GM21360 (cell line): ENCODE data around the gene FBLN7.

ENCODE experiments used
- ATAC-seq: cut with Tn5 transposase; IDR thresholded peaks from one replicate; pipeline ENCODE4 v1.9.1; 2021; ENCODE audit warnings: mild to moderate bottlenecking, moderate library complexity; ENCODE audit not compliant: unreplicated experiment

The FBLN7 gene

DNA sequence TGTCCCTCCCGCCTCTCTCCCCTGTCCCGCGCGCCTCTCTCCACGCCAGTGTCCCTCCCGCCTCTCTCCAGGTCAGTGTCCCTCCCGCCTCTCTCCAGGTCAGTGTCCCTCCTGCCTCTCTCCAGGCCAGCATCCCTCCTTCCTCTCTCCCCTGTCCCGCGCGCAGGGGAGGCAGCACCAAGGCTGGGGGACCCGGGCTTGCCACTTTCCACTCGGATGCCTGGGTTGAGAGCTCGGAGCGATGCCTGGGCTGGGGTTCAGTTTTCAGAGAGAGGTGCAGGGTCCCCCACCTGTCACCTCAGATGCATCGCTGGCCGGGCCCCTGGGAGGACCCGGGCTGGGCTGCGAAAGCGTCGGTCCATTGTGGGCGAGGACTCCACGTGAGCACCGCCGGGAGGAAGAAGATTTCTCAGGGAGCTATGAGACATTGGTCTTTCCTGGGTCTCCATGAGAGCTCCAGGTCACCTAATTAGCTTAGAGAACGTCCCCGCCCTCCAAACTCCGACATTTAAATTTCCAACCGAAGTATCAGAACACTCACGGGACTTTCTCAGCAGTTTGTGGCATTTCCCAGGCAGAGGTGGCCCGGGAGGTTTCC lies 2.1 kb downstream of the FBLN7 start:
- no peak for ATAC-seq

DNA sequence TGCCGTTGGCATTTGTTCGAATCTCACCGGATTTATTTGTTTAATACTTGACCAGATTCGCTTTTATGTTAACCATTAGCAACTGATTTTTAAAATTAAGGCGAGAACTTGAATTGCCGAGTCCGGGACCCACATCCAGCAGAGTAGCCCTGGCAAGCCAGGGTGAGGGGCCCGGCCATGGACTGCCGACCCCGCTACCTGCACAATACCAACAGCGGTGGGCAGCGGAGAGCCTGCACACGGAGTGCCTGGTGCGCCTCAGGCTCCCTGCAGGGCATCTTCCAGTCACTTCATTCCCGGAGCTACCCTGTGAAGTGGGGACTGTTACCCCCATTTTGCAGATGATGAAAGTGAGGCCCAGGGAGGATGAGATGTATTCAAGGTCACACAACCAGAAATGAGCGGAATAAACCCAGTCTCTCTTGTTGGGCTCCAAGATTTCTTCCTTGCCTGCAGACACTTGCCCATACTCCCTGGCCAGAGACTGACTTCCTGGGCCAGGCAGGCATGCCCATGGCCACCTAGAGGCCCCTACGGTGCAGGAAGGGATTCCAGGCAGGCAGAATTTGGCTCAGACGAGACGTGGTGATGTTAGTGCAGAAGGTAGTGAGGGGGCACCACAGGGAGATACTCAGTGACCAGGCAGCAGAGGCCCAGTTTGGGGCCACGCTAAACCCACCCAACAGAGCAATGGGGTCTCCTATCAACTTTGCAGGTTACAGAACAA lies 2.9 kb downstream of the FBLN7 start:
- ATAC-seq, result no peak

DNA sequence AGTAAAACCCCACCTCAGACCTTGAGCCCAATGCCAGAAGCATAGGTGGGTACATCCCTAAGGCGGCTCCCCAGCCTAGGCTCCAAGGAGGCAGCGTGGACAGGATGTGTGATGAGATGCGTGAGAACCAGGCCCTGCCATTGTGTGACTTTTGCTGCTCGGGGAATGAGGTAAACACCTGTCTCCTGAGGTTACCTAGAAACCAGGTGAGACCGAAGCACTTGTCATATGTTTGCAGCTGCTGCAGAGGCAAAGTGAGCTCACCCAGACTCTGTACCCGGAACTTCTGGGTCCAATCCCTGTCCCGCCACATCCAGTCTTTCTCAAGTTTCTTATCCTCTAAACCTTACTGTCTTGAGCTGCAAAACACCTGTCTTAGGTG lies 3.4 kb downstream of the FBLN7 start:
- no peak for ATAC-seq

DNA sequence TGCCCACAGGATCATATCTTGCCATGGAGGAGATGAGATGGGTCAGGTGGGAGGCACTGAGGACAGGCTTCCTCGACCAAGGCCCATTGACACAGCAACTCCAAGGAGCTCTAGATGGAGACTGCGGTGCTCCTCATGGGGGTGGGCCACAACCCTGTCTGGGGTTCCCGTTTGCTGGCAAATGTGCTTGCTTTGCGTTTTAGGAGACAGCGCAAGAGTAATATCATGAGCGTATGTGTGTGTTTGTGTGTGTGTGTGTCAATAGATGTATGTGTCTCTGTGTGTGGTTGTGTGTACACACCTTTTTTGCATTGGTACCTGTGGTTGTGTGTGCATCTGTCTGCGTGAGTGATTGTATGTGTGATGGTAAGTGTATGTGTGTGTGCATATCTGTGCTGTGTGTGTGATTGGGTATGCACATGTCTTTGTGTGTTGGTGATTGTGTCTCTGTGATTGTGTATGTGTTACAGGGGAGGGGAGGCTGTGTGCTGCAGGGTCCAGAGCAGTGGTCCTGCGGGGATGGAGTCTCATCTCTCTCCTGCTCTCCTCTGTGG lies 4.4 kb downstream of the FBLN7 start:
- no peak for ATAC-seq

DNA sequence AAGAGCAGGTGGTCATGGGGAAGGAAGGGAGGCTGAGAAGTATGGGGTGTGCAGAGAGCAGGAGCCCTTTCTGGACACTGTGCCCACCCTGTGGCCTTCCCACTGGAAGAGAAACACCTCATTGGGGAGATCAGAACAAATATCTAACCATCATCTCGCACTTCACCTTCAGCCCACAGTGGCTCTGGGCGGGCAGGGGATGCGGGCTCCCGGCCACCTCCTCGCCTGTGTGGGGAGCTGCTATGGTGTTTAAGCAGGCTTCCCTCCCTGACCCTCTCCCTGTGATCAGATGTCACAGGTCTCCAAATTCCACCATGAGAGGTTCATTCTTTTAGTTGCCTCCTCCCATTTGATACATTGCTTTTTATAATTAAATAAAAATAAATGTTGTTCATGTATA lies 5.0 kb downstream of the FBLN7 start:
- no peak for ATAC-seq

DNA sequence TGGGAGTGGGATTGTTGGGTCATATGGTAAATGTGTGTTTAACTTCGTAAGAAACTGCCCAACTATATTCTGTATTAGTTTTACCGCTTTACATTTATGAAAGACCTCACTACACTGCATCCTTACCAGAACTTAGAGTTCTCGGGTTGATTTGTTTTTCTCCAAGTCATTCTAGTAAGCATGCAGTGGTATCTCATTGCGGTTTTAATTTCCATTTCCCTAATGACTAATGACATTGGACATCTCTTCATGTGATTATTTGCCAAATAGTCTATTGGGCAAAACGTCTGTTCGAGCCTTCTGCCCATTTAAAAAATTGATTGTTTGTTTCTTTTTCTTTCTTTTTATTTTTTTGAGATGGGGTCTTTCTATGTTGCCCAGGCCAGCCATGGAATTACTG lies 6.8 kb downstream of the FBLN7 start:
- no peak for ATAC-seq

DNA sequence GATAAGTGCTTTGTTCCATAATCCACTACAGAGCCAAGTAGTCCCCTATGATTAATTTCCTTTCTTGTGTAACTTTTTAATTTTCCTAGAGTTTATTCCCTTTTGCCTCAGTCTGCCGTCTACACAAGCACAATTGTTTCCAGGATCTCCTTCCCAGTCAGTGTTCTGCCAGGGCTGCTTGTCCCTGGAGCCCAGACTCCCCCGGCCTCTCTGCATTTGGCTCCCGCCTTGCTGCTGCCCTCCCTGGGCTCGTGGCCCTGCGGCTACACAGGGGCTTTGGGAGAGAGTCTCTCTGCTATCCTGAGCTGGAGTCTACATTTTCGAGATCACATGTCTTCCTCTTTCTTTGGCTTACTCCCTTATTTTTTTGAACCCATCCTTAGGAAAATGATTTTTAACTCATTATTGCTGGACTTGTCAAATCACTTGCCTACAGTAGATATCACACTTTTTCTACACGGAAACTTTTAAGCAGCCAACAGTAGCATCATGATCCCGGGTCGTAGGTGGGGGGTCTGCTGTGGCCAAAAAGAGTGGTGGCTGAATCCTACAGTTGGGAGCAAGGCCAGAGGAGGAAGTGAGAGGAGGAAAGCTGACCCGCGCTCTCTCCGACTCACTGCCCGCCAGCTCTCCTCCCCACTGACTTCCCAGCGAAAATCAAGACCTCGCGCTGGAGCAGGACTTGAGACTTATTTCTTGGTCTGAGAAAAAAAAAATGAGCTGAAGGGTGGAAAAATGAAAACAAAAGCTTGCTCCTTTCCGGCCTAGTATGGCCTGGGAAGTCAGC lies 9.4 kb downstream of the FBLN7 start:
- no peak for ATAC-seq

DNA sequence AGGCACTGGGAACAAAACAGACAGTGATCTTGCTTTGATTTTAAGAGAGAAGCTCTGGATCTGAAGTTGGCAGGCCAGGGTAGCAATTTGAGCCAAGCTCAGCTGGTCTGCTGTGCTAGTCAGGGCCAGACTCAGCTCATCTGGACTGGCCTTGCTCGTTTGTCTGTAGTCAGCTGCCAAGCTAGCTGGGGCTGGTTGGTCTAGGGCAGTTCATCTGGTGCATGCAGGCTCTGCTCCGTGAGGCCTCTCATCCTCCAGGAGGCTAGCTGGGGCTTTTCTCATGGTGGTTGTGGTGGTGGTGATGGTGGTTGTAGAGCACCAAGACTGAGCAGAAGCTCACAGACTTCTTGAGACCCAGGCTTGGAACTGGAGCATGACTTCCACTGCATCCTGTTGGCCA lies 10.3 kb downstream of the FBLN7 start:
- no peak for ATAC-seq

DNA sequence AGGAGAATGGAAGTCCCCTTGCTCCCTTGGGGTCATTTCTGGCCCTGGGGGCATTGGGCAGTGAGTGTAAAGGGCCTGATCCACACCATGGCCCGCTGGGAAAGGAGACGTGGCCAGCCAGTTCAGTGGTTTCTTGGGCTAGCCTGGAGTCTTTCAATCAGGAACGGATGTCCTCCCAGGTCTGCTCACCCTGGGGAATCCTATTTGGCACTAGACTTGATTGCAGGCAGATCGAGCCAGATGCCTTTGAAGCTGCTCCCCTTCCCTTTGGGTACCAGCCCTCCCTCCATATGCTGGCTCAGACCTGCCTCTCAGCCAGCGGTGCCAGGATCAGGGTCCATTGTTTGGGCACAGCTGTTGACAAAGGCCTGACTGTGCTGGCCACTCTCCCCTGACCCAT lies 11.0 kb downstream of the FBLN7 start:
- ATAC-seq, result no peak

DNA sequence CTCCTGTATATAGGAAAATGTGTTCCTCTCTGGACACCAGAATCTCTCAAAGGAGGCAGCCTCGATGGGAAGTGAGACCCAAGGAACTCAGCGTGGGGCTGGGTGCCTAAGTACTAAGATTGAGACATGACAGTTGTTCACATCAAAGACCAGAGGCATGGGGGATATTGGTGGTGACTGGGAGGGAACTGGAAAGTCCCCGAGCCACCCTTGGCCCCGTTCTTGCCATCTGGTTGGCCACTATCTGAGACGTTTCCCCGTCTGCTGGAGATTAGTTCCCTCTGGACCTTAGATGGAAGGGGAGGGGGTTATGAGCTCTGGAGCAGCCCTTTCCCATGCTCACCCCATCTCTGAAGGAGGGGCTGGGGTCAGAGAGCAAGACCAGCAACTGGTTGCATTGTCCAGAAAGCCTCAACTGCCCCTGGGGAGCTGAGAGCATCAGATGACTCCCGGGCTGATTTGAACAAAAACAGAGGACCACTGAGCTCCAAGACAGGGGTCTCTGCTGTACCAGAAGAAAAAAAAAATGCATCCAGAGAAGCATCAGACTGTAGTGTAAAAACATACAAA lies 11.8 kb downstream of the FBLN7 start:
- ATAC-seq, result no peak

DNA sequence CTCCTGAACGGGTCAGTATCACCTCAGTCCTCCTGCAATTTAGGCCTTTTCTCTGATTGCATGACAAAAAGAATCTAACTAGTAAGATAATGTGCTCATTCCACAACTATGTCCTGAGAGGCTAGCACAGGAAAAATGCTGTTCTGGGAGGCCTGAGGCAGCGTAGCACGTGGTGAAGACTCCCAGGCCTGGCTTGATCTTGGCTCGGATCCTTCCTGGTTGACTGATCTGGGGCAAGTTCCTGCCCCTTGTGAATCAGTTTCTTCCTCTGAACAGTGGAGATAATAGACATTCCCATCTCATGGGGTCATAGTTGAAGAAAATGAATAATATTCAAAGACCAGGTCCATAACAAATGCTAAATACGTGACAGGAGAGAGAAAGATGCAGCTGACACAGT lies 12.3 kb downstream of the FBLN7 start:
- ATAC-seq, result no peak

DNA sequence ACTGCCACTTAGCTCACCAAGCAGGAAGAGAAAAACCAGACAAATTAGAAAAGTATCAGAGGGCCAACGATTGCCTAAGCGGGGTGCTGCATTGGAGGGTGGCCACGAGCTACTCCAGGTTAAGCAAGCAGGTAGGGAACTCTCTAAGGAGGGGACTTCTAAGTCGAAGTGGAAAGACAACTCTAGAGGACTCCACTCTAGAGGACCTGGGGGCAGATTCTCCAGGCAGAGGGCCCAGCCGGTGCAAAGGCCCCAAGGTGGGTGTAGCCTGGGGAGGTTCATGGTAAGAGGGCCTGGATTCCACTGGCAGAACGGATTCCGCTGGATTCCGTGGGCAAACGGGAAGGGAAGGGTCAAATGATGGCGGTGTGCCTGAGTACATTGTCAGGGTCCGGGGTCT lies 12.7 kb downstream of the FBLN7 start:
- no peak for ATAC-seq

DNA sequence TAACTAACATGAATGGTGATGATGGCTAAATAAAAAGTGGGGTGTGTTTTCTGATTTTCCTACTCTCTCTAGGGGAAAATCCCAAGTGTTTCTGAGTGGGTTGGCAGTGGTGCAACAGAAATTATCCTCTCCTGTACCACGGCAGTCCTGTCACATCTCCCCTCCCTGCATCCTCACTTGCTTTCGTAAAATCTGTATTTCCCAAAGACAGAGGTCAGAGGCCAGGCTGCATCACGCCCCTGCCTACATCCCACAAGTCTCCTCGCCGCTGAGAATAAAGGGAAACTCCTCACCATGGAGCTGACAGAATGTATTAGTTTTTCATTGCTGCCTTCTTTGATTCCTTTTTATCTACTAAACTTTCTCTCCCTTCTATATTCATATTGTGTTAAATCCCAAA lies 13.1 kb downstream of the FBLN7 start:
- no peak for ATAC-seq

DNA sequence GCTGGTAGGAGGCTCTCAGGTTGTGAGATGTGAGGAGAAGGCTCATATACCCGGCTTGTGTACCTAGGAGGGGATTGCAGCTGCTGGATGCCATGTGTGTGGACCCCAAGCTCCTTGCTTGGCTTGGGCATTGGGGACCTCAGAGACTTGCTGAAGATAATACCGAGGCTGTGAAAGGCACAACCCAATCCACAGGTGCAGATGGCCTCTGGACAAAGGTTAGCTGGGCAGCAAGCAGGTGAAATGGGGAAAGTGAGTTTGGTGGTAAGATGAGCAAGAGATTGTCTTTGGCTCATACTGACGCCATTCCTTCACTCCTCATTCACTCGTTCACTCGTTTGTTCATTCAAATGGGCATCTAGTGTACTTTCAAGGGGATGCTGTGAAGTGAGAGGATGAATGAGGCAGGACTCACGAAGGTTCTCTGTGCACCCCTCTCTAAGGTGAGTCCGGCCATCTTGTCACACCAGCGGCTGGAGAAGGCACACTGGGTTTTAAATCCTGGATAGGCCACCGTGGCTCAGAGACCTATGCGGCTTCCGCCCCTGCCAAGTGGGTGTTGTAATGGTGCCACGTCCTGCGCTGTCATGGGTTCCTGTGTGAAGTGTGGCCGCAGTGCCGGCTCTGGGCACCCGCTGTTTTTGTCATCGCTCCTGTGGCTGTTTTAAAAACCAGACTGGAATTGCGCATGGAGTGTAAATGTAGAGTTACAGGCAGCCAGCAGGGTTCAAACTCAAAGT lies 13.7 kb downstream of the FBLN7 start:
- ATAC-seq, result no peak

DNA sequence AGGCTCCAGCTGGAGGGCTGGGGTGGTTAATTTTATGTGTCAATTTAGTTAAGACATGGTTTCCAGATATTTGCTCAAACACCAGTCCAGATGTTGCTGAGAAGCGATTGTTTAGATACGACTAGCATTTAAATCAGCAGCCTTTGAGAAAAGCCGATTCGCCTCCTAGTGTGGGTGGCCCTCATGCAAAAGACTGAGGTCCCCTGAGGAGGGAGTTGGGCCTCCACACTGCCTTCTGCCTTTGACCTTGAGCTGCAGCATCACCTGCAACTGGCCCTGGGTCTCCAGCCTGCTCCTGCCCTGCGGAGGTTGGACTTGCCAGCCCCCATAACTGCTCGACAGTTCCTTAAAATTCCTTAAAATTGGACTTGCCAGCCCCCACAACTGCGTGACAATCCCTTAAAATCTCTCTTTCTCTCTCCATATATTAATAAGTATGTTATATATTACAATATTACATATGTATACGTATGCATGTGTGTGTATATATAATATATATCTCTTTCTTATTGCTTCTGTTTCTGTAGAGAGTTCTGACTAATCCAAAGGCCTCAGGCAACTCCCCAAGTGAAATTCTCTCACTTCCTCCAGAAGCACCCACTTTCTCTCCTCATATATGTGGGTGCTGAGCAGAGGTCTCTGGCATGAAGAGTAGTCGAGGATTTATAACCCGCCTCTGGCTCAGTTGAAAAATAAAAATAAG lies 14.4 kb downstream of the FBLN7 start:
- no peak for ATAC-seq

DNA sequence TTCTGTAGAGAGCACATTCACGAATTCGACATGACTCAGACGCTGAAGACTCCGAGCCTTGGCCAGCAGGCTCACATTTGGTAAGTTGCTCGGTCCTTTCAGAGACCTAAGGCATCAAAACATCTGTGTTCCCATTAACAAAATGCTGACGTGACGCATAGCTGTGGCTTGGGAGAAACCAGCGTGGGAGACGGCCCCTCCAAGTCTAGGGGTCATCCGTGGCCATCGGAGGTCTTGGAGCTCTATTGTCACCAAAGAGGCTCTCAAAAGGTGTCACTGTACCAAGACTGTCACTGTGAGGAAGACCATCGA lies 14.9 kb downstream of the FBLN7 start:
- no peak for ATAC-seq

DNA sequence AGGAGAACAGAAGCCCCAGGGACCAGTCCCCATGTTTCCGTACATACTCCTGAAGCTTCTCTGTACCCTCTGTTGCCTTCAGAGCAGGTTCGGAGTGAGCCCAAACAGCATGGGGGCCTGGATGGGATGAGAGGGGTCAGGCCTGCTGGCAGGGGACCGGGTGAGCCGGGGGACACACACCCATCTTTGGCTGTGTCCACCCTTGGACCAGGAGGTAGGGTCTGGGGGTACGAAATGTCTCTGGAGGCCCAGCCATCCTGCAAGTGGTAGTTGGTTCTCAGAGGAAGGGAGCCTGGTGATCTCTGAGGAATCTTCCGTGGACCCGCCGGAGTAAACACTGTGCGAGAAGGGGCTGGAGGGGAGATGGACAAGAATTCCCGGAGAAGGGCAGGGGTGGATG lies 15.3 kb downstream of the FBLN7 start:
- ATAC-seq, result no peak

DNA sequence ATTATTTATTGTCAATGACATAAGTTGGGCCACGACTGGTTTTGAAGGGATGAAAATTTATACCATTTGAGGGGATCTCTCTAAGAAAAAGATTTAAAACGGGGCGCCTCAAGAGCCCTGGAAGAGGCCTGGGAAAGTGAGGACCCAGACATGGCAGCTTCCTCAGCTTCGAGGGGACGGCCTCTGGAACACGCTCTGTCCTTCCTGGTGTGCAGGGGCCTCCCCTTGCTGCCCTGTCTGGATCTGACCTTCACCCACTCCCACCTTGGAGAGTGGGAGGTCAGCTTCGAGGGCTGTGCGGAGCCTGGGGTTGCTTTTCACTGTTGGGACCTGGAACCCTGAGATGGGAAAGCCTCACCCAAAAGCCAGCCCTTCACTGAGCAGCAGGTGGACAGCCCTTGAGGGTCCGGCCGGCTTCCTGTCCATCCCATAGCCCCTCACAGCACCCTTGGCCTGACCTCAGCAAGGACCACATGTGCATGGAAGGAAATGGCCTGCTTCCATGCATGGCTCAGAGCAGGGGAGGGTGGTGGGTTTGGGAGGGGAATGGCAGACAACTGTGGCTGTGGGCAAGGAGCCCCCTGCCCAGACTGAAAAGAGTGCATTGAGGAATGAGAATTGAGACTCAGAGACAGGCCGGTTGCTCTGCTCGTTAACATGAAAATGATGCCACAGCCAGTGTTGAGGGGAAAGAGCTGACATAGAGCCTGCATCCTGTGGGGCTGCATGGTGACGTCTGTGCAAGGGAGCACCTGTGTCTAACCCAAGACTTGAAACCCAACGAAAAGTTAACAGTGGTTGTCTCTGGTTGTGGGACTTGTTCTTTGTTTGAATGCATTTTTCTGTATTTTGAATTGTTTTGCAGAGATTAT lies 16.3 kb downstream of the FBLN7 start:
- no peak for ATAC-seq

DNA sequence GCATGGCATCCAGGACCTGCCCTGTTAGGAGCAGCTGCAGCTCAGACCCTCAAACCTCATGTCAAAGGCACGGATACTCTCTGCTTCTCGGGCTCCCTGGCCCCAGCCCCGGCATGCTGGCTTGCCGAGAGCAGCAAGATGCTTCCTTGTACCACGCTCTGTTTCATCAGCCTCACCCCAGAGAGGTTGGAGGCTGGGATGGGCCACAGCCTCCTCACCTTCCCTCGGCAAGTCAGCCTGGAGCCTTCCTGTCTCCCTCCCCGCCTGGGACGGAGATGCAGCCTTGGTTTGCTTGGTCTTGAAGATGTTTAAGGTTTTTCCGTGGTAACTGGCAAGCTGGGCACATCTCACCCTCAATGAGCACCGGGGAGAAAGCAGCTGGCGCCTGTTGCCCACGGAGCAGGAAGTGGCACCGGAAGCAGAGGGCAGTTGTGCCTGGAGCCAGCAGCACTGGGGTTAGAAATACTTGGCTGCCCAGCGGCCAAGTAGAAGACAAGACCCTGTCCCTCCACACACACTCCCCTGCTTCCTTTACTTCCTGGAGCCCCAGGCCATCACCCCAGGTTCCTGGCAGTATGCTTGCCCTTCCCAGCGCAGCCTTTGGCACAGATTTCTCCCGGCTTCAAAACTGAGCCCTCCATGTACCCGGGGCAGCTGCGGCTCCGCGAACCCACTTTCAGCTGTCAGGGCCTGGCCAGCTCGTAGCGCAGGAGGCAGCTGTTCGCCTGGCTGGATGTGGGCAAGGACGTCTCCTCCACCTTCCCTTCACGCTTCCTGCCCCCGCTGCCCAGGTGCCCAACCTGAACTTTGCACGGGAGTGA lies 17.4 kb downstream of the FBLN7 start:
- ATAC-seq, result no peak
